HepG2 (cell line): ENCODE results near the gene FAM110C.

Source experiments
- CTCF ChIP-seq: sonication (generic); formaldehyde crosslinking; IDR thresholded peaks from 2 replicates; pipeline ENCODE4 v1.5.0; 2020; ENCODE audit warnings: mild to moderate bottlenecking, missing genetic modification reagents, moderate library complexity
- DPF2 ChIP-seq: sonication (generic); formaldehyde crosslinking; IDR thresholded peaks from 2 replicates; pipeline ENCODE4 v1.4.0; 2020; ENCODE audit warnings: mild to moderate bottlenecking, low read depth, missing genetic modification reagents, borderline replicate concordance
- FOXA1 ChIP-seq, 2 experiments: fragments of 450-650 bp in 1 of 2; sonication (generic) in 1 of 2; formaldehyde crosslinking in 1 of 2; IDR thresholded peaks; 2 replicates each; pipeline versions ENCODE4 v1.4.0 to v1.6.1; 2016 to 2020; ENCODE audit warnings: missing genetic modification reagents in 1 of 2
- FOXK2 ChIP-seq: fragments of 450-650 bp; IDR thresholded peaks from 2 replicates; pipeline ENCODE4 v1.6.1; 2016
- NFATC3 ChIP-seq: sonication (generic); formaldehyde crosslinking; IDR thresholded peaks from 2 replicates; pipeline ENCODE4 v1.5.1; 2020; ENCODE audit warnings: mild to moderate bottlenecking, missing genetic modification reagents
- PPARG ChIP-seq: conservative IDR thresholded peaks from 2 replicates; pipeline ENCODE4 v1.6.1; 2016; ENCODE audit warnings: missing biosample characterization, missing genetic modification reagents
- RFX3 ChIP-seq: IDR thresholded peaks from 2 replicates; pipeline ENCODE4 v1.6.1; 2016; ENCODE audit warnings: missing biosample characterization, missing genetic modification reagents
- ZNF558 ChIP-seq: sonication (generic); formaldehyde crosslinking; IDR thresholded peaks from 2 replicates; pipeline ENCODE4 v1.9.0; 2022; ENCODE audit warnings: mild to moderate bottlenecking, missing genetic modification reagents, borderline replicate concordance
- ZNF570 ChIP-seq: sonication (generic); formaldehyde crosslinking; IDR thresholded peaks from 2 replicates; pipeline ENCODE4 v1.4.0; 2020; ENCODE audit warnings: mild to moderate bottlenecking, missing genetic modification reagents, borderline replicate concordance
- TF ChIP-seq, protein P1 (sequence below): sonication (generic); formaldehyde crosslinking; IDR thresholded peaks from 2 replicates; pipeline ENCODE4 v1.8.1; 2022; ENCODE audit warnings: mild to moderate bottlenecking, missing genetic modification reagents

- TF ChIP-seq FOXK2: no peak
- no peak for TF ChIP-seq FOXA1 (IDR thresholded peaks at IDR 0.05)
- TF ChIP-seq FOXA1 (CRISPR knock-in tag; IDR thresholded peaks at IDR 0.05): no peak
- TF ChIP-seq, protein P1, sequence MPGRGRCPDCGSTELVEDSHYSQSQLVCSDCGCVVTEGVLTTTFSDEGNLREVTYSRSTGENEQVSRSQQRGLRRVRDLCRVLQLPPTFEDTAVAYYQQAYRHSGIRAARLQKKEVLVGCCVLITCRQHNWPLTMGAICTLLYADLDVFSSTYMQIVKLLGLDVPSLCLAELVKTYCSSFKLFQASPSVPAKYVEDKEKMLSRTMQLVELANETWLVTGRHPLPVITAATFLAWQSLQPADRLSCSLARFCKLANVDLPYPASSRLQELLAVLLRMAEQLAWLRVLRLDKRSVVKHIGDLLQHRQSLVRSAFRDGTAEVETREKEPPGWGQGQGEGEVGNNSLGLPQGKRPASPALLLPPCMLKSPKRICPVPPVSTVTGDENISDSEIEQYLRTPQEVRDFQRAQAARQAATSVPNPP (CRISPR knock-in tag): no peak
- no peak for TF ChIP-seq CTCF
- no peak for TF ChIP-seq ZNF558
- no peak for TF ChIP-seq NFATC3 (CRISPR knock-in tag)
- TF ChIP-seq PPARG (CRISPR knock-in tag): no peak
- no peak for TF ChIP-seq ZNF570
- TF ChIP-seq RFX3: no peak
- TF ChIP-seq DPF2 (CRISPR knock-in tag): no peak
Measured at GRCh38 chr2:26891-27290, 19.4 kb downstream of the FAM110C start.
